Activated CD4-positive, alpha-beta memory T cell treated with anti-CD3 and anti-CD28 coated beads for 36 hours (primary cell): ENCODE measurements around the gene TRPM1. TPM values are rescaled to one million over a fixed set of nuclear protein-coding genes. Genes with fewer than 3 reads are reported as not detected.

Source experiments
- CTCF ChIA-PET: fragments of 350-600 bp; sonication (Branson Sonifier 250); formaldehyde crosslinking; loops from one replicate; lab custom pipeline; 2021; ENCODE audit warnings: antibody characterized with exemption, inconsistent platforms; lab: Charles Lee
- POLR2A ChIA-PET: fragments of 350-600 bp; sonication (Branson Sonifier 250); formaldehyde crosslinking; loops from one replicate; lab custom pipeline; 2021; ENCODE audit warnings: antibody characterized with exemption; lab: Charles Lee
- DNase-seq: peaks from one replicate; pipeline ENCODE4 v3.0.0-alpha.2; 2020
- H3K27ac Mint-ChIP-seq: one replicate; pipeline ENCODE4 v1.8.0; 2021; ENCODE audit warnings: mixed read lengths
- H3K27me3 Mint-ChIP-seq: one replicate; pipeline ENCODE4 v1.8.0; 2021; ENCODE audit warnings: mixed read lengths
- H3K36me3 Mint-ChIP-seq: one replicate; pipeline ENCODE4 v1.8.0; 2021; ENCODE audit warnings: mixed read lengths
- H3K4me1 Mint-ChIP-seq: one replicate; pipeline ENCODE4 v1.8.0; 2021; ENCODE audit warnings: low read depth, mixed read lengths
- H3K4me3 Mint-ChIP-seq: one replicate; pipeline ENCODE4 v1.8.0; 2021; ENCODE audit warnings: mild to moderate bottlenecking, mixed read lengths
- H3K9me3 Mint-ChIP-seq: one replicate; pipeline ENCODE4 v1.8.0; 2021; ENCODE audit warnings: mixed read lengths
- intact Hi-C: fragments of 100-400 bp; cut with micrococcal nuclease; formaldehyde crosslinking; loops from one replicate; pipeline ENCODE4 v1.15.1; 2023
- total RNA-seq, 2 experiments: library from RNA; stranded (reverse); gene quantifications; one replicate each; pipeline ENCODE4 v1.2.3, GENCODE V29; 2021

TRPM1 gene
- not detected for total RNA-seq

- Mint-ChIP-seq H3K9me3 (no peaks in the 10 kb centered on the region), H3K36me3 (no peaks in the 10 kb centered on the region), H3K27me3 (peaks cover 1% of the 10 kb centered on the region), H3K27ac (no peak within 1 kb of the TSS), H3K4me3 (no peak within 1 kb of the TSS), H3K4me1 (peaks cover 2% of the 10 kb centered on the region)
- CTCF ChIA-PET = interaction anchor here (1.2 to 1.6 kb wide), 2 partner anchors 28 to 389 kb away, joined by 4 read pairs; no protein-coding TSS in a partner anchor
- DNase-seq = no peak
- POLR2A ChIA-PET = no interaction called here
- intact Hi-C loops = no loop called here
Measured at GRCh38 chr15:31101262-31102038, at the start of gene TRPM1. TRPM1 (minus strand) TSS chr15:31101725; CDS start chr15:31081355, 20,370 bp downstream.

DNA sequence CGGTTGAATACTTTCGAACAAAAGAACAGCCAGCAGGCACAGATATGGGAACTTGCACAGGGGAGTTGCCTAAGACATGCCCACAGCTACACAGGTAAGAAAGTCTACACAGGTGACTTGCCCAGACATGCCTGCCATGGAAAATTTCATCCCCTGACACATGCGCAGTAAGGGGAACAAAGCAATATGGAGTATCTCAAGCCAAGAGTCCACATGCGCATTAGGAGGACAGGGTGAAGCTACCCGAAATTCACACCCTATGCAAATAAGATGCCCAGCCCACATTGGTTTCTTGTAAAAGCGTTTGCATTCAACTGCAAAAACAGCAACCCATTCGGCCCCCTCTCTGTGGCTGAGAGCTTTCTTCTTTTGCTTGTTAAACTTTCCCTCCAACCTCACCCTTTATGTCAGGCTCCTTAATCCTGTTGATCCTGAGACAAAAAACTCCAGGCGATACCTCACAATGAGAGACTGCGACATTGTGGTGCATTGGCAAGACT lies 49.3 kb upstream of the TRPM1 start:
- intact Hi-C loops = no loop called here
- H3K36me3 Mint-ChIP-seq = no peaks in the 10 kb centered on the region
- no peaks in the 10 kb centered on the region for H3K27me3 Mint-ChIP-seq
- POLR2A ChIA-PET = no interaction called here
- no peak for DNase-seq
- no peaks in the 10 kb centered on the region for H3K4me1 Mint-ChIP-seq
- CTCF ChIA-PET = no interaction called here
- no peak overlapping the region for H3K27ac Mint-ChIP-seq
- no peaks in the 10 kb centered on the region for H3K9me3 Mint-ChIP-seq
- no peak overlapping the region for H3K4me3 Mint-ChIP-seq

DNA sequence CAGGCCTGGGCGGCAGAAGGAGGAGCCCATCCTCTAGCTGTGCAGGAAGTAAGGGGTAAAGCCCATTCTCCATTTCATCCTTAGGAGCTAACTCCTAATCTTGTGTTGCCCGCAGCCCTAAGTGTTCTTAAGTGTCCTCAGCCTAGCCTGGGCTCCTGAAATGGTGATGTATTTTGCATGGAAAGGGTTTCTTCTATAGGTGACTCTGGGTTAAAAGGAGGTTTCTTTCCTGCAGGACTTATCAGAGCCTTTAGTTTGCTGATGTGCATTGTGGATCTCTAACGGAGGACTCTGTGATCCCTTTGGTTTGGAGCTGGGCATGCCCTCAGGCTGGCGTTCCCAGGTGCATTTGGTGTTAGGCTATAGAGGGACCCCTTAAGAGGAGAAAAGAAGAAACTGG lies 48.5 kb upstream of the TRPM1 start:
- Mint-ChIP-seq H3K36me3 (no peaks in the 10 kb centered on the region), H3K4me3 (no peak overlapping the region), H3K4me1 (no peaks in the 10 kb centered on the region), H3K9me3 (no peaks in the 10 kb centered on the region), H3K27ac (no peak overlapping the region), H3K27me3 (no peaks in the 10 kb centered on the region)
- intact Hi-C loops = no loop called here
- no peak for DNase-seq
- ChIA-PET CTCF (interaction anchor here (1.1 kb wide), 1 partner anchor 339 kb away, joined by 3 read pairs; no protein-coding TSS in a partner anchor), POLR2A (no interaction called here)

DNA sequence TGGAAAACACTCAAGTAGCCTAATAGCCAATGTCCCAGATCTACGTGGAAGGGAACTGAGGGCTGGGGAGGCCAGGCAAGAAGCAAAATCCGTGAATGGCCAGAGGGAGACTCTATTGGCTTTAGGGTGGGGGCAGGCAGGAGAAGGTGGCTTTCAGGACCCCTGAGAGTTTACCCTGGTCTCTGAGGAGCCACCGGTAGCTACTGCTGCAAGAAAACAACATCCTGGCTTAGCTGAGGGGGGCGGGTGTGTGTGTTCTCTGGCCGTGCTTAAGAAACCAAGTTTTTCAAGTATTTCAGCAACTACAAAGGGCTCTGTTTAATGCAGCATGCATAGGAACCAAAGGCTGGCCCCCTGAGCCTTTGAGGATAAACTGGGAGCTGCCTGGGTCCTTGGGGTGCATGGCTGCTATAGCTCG lies 47.6 kb upstream of the TRPM1 start:
- intact Hi-C loops = no loop called here
- Mint-ChIP-seq H3K27ac (no peak overlapping the region), H3K36me3 (no peaks in the 10 kb centered on the region), H3K9me3 (no peaks in the 10 kb centered on the region), H3K27me3 (no peaks in the 10 kb centered on the region), H3K4me1 (no peaks in the 10 kb centered on the region), H3K4me3 (no peak overlapping the region)
- CTCF ChIA-PET = interaction anchor here (1.1 kb wide), 1 partner anchor 340 kb away, joined by 3 read pairs; no protein-coding TSS in a partner anchor
- POLR2A ChIA-PET = no interaction called here
- no peak for DNase-seq

DNA sequence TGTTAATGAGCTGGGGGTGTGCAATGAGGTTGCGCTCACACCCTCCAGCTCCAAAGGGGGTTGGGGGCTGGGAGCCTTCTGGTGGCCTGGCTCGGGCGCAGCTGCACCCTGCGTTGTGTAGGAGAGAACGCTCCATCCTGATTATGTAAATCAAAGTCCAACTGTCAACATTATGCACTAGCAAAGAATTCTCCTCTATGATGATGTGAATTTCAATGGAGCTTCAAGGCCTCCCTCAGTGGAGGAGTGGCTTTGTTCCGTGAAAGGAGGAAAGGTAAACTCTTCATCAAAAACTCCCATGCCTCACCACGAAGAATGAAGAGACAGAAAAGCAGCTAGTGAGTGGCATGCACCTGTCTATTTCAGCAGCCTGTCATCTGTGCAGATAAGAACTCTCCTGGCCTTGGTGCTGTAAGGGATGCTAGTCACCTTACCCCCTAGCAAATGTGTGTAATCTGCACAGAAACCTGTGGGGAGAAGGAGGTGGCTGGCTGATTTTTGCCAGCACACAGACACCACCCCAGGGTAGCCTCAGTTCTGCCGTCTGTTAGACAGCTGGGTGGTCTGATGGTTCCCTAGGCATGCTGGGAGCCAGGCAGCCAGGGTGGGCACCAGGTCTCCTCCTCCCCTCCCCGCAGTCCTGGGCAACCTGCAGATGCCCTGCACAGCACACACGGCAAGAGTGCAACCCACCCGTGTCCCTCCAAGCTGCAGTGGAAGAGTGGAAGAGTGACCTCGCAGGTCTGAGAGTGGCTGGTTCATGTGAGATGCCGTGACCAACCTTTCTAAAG lies 47.0 kb upstream of the TRPM1 start:
- DNase-seq = no peak
- Mint-ChIP-seq H3K4me1 (no peaks in the 10 kb centered on the region), H3K9me3 (no peaks in the 10 kb centered on the region), H3K36me3 (no peaks in the 10 kb centered on the region), H3K4me3 (no peak overlapping the region), H3K27ac (no peak overlapping the region), H3K27me3 (no peaks in the 10 kb centered on the region)
- POLR2A ChIA-PET = no interaction called here
- intact Hi-C loops = no loop called here
- CTCF ChIA-PET = interaction anchor here (1.1 to 1.5 kb wide), 2 partner anchors 19 to 340 kb away, joined by 3 to 7 read pairs; no protein-coding TSS in a partner anchor

GRCh38 chr15:31147944-31148296 lies 46.4 kb upstream of the TRPM1 start:
- intact Hi-C loops = no loop called here
- H3K9me3 Mint-ChIP-seq = no peaks in the 10 kb centered on the region
- CTCF ChIA-PET = interaction anchor here (1.5 kb wide), 1 partner anchor 19 kb away, joined by 7 read pairs; no protein-coding TSS in a partner anchor

GRCh38 chr15:31147456-31147855 lies 45.9 kb upstream of the TRPM1 start:
- CTCF ChIA-PET = interaction anchor here (1.5 kb wide), 1 partner anchor 18 kb away, joined by 7 read pairs; no protein-coding TSS in a partner anchor
- DNase-seq = no peak
- H3K4me3 Mint-ChIP-seq = no peak overlapping the region
- H3K36me3 Mint-ChIP-seq = no peaks in the 10 kb centered on the region
- no peaks in the 10 kb centered on the region for H3K4me1 Mint-ChIP-seq
- no peaks in the 10 kb centered on the region for H3K27me3 Mint-ChIP-seq
- H3K9me3 Mint-ChIP-seq = no peaks in the 10 kb centered on the region
- no peak overlapping the region for H3K27ac Mint-ChIP-seq
- POLR2A ChIA-PET = no interaction called here
- intact Hi-C loops = no loop called here

More at GRCh38 chr15:31147944-31148296, 46.4 kb upstream of the TRPM1 start:
- no peak for DNase-seq
- no peak overlapping the region for H3K4me3 Mint-ChIP-seq
- POLR2A ChIA-PET = no interaction called here
- H3K27ac Mint-ChIP-seq = no peak overlapping the region
- H3K27me3 Mint-ChIP-seq = no peaks in the 10 kb centered on the region
- H3K4me1 Mint-ChIP-seq = no peaks in the 10 kb centered on the region
- H3K36me3 Mint-ChIP-seq = no peaks in the 10 kb centered on the region

DNA sequence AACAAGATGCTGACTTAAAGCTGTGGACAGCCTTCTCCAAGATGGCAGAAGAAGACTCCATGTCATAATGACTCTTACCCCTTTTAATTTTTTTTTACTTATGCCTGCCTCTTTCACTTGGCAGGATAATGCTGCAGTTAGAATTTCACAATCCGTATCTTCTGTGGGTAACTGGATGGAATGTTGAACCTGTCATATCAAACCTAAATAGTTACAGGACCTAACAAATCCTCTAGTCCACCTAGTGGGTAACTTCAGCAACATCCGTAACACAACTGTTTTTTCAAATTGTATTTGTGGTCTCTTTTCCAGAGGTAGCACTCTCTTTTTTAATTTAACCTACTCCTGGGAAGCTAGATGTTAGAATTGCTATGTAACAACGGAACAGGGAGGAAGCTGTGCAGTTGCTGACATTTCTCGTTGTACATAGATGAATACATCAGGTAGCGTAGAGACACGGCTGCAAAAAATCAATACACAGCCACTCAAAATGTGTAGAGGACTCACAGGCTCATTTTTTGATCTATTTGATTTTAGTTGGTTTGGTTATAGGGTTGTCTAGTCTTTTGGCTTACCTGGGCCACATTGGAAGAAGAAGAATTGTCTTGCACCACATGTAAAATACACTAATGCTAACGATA lies 43.9 kb upstream of the TRPM1 start:
- Mint-ChIP-seq H3K4me1 (no peaks in the 10 kb centered on the region), H3K36me3 (no peaks in the 10 kb centered on the region), H3K27me3 (no peaks in the 10 kb centered on the region), H3K4me3 (no peak overlapping the region), H3K9me3 (no peaks in the 10 kb centered on the region), H3K27ac (no peak overlapping the region)
- CTCF ChIA-PET = interaction anchor here (0.9 to 4.1 kb wide), 2 partner anchors 15 to 17 kb away, joined by 3 to 18 read pairs; no protein-coding TSS in a partner anchor
- no peak for DNase-seq
- intact Hi-C loops = no loop called here
- POLR2A ChIA-PET = no interaction called here

DNA sequence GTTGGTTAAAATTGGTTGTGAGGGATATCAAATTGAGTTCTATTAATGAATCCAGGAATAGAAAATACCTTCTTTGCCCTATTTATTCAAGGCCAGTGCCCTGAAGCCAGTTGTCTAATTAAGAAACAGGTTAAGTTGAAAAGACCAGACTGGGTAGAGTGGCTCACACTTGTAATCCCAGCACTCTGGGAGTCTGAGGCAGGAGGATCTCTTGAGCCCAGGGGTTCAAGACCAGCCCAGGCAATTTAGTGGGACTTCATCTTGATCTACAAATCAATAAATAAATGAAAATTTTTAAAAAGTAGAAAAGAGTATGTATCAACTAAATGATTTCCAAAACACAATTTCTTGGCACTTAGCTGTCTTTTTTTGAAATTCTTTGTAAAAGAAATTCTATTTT lies 40.3 kb upstream of the TRPM1 start:
- intact Hi-C loops = no loop called here
- no peak for DNase-seq
- Mint-ChIP-seq H3K36me3 (no peaks in the 10 kb centered on the region), H3K4me3 (no peak overlapping the region), H3K9me3 (no peaks in the 10 kb centered on the region), H3K4me1 (no peaks in the 10 kb centered on the region), H3K27ac (no peak overlapping the region), H3K27me3 (peaks cover 2% of the 10 kb centered on the region)
- ChIA-PET CTCF (no interaction called here), POLR2A (no interaction called here)

DNA sequence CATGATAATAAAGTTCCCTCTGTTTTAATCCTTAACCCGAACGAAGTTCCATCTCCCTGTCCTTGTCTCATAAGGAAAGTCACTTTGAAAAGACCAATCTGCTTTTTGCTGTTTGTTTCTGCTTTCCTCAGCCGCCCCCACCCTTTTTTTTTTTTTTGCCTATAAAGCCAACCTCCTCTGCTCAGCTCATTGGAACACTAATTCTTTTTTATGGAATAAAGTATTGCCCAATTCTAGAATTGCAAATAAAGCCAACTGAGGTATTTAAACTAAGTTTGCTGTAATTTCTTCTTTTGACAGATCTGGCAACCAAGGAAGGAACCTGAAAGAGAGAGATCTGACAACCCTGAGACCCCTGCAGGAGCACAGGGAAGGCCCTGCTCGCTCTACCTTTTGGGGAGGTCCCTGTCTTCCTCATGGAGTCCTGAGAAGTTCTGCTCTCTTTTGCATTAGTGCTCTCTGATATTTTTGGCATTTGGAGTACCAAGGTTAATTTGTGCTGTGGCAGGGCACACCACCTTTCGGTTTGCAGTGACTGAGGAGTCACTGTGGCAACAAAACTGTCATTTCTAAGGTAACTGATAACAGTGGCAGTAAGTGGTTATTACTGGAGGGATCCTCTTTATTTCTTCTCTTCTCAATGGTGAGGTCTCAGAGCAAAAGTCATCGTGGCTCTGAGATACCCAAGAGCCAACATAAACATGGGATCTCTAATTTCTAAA lies 35.2 kb upstream of the TRPM1 start:
- POLR2A ChIA-PET = no interaction called here
- Mint-ChIP-seq H3K27ac (no peak overlapping the region), H3K9me3 (no peaks in the 10 kb centered on the region), H3K27me3 (peaks cover 2% of the 10 kb centered on the region), H3K36me3 (no peaks in the 10 kb centered on the region), H3K4me1 (no peaks in the 10 kb centered on the region), H3K4me3 (no peak overlapping the region)
- intact Hi-C loops = loop anchor here (10.0 kb wide), 1 partner anchor 232 kb away; the partner anchor contains the start of gene FAN1
- CTCF ChIA-PET = interaction anchor here (2.7 kb wide), 1 partner anchor 8 kb away, joined by 18 read pairs; no protein-coding TSS in a partner anchor
- DNase-seq = no peak

DNA sequence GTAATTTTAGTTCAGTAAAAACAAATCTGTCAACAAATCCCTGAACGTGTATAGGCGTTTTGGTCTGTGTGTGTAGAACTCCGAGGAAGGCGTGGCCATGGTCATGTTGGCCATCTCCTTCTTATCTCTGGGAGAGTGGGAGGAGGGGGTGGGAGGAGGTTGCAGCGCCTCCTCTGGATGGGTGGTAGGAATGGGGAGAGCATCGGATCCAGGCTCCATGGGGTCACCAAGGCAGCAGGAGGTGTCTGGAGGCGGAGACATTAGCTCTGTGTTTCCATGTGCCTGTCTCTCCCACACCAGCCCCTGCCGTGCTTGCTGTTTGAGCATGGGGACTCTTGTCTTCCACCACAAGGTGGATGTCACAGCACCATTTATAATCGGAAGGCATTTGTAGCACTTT lies 34.5 kb upstream of the TRPM1 start:
- intact Hi-C loops = loop anchor here (10.0 kb wide), 1 partner anchor 231 kb away; the partner anchor contains the start of gene FAN1
- H3K36me3 Mint-ChIP-seq = no peaks in the 10 kb centered on the region

More for the DNA sequence above, 34.5 kb upstream of the TRPM1 start:
- ChIA-PET POLR2A (no interaction called here), CTCF (no interaction called here)
- no peak overlapping the region for H3K4me3 Mint-ChIP-seq
- no peaks in the 10 kb centered on the region for H3K4me1 Mint-ChIP-seq
- peaks cover 2% of the 10 kb centered on the region for H3K27me3 Mint-ChIP-seq
- no peaks in the 10 kb centered on the region for H3K9me3 Mint-ChIP-seq
- no peak for DNase-seq
- no peak overlapping the region for H3K27ac Mint-ChIP-seq
